HG03066 (cell line): ENCODE data around the gene CILP.
"Not testable (repeated sequence)": the region's sequence is repeated elsewhere in the genome, so short reads cannot be mapped to it uniquely, and the experiment has no call there.

Experiments used
- ATAC-seq: cut with Tn5 transposase; IDR thresholded peaks from one replicate; pipeline ENCODE4 v1.9.1; 2021; ENCODE audit warnings: low read depth; ENCODE audit not compliant: unreplicated experiment

The CILP gene, protein sequence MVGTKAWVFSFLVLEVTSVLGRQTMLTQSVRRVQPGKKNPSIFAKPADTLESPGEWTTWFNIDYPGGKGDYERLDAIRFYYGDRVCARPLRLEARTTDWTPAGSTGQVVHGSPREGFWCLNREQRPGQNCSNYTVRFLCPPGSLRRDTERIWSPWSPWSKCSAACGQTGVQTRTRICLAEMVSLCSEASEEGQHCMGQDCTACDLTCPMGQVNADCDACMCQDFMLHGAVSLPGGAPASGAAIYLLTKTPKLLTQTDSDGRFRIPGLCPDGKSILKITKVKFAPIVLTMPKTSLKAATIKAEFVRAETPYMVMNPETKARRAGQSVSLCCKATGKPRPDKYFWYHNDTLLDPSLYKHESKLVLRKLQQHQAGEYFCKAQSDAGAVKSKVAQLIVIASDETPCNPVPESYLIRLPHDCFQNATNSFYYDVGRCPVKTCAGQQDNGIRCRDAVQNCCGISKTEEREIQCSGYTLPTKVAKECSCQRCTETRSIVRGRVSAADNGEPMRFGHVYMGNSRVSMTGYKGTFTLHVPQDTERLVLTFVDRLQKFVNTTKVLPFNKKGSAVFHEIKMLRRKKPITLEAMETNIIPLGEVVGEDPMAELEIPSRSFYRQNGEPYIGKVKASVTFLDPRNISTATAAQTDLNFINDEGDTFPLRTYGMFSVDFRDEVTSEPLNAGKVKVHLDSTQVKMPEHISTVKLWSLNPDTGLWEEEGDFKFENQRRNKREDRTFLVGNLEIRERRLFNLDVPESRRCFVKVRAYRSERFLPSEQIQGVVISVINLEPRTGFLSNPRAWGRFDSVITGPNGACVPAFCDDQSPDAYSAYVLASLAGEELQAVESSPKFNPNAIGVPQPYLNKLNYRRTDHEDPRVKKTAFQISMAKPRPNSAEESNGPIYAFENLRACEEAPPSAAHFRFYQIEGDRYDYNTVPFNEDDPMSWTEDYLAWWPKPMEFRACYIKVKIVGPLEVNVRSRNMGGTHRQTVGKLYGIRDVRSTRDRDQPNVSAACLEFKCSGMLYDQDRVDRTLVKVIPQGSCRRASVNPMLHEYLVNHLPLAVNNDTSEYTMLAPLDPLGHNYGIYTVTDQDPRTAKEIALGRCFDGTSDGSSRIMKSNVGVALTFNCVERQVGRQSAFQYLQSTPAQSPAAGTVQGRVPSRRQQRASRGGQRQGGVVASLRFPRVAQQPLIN

DNA sequence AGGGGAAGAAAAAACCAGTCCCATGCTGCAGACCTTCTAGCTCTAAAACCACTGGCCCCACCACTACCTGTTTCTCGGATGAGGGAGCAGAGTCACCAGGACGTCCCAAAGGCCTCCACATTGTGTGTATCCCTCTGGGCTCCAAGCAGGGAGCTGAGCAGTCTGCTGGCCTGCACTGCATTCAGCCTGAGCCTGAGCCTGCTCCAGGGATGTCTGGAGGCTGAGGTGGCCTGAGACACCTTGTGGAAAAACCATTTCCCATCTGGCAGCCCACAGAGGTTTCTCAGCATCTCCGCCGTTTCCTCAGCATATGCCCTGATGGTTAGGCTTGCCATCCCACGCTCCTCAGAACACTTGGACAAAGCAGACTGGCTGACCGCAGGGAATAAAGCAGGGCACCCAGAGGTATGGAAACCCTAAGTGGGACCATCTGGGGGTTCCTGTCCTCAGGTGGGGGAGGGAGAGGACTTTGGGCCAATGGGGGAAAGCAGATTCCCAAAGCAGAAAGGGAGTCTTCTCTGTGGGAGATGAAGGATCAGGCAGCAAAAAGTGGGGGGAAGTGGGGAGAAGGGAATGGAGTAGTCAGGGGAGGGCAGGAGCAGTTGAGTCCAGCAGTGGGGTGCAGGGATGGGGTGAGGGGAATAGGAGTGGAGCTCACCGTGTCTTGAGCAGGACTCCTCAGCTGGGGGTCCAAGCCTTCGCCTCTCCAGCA, at the start of gene CILP:
TSS of gene CILP (minus strand) at position 704 of the 712 bp plus-strand sequence. CDS start 1,718 bp downstream, outside the sequence.
- no peak for ATAC-seq

DNA sequence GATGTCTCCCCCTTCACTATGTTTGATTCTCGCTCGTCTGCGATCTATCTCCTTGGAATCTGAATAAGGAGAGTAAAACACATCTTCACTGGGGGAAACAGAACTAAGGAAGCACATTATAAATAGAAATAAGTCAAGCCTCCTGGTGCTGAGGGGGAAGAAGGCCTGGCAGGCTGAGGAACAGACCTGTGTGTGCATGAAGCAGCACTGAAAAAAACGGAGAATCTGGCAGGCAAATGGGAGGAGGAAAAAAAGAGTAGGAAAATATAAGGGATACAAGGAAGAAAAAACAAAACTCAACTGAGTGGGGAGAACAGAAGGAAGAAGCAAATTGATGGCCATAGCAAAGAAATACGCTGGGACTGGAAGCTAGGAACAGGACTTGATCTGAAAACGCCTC, 49.7 kb upstream of the CILP start:
- no peak for ATAC-seq

DNA sequence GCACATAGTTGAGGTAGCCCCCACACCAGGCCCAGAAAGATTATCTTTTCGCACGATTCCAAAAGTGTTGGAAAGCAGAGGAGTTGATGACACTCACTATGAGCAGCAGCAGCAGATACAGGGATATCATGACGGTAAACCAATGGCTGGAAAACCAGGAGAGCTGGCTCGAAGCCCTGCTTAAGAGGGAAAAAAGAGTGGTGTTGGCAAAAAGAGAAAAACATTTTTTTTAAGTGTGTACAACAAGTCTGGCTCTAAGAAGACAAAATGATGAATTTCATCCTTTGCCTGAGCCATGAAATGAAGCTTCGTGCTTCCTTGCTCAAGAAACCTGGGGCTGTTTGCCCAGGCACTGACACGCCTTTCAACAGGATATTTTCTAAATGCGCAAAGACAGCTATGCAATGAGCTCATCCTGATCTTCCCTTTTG, 48.1 kb upstream of the CILP start:
- ATAC-seq: no peak

DNA sequence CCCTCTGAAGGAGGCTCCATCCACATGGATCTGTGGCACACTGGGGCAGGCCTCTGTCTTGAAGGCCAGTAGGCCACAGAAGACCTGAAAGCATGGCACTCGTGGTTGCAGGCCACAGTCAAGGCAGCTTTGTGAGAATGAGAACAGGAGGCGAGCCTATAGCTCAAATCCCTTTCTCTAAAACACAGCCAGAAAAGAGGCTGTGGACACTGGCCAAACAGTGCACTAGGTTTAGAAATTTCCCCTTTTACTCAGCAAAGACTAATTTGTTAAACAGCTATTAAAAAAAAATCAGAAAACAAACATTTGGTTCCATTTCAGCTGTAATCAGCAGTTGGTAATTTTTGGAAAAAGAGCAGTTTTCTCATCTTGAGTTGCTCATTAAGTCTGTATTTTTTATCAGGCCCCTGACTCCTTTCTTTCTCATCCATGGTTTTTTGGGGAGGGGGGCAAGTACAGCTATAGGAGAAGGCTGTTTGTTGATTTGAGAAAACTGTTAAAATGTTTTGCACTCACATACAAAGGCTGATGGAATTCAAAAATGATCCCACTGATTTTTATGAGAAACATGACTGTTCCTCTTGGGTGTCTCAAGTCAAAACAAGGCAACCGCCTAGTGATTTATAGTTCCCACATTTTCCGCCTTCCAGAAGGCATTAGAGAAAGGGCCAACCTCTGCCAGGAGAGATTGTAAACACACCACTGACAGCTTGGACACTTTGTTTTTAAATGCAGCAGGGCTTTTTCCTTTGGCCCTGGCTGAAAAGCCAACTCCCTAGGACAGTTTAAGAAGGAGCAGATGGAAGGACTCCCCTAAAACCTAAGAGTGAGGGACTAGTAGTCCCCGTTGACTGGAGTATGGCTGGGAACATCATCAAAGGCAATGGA, 47.3 kb upstream of the CILP start:
- ATAC-seq: no peak

DNA sequence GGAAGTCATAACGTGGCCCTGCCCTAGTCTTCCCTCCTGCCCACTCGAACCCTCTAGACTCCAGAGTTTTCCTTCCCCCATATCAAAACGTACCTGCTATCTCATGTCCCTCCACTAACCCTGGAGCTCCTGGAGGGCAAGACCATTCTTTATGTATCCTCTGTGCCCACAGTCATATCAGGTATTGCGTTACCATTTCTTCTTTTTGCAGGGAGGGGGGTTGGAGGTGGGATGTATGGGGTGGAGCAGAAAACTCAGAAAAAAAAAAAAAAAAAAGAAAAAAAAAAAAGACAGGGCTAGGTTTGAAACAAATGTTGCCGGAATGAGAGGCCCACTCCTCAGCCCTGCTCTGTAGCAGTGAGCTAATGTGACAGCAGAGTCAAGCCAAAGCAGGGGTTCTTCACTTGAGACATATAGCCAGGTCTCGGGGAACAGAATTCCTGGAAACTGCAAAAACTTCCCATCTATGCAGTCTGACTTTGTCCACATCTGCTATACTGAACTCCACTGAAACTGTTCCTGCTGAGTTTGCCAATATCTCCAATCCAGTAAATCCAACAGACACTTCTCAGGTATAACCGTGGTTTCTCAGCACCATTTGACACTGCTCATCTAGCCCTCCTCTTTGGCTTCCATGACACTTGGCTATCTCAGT, 44.3 kb upstream of the CILP start:
- ATAC-seq: no peak

DNA sequence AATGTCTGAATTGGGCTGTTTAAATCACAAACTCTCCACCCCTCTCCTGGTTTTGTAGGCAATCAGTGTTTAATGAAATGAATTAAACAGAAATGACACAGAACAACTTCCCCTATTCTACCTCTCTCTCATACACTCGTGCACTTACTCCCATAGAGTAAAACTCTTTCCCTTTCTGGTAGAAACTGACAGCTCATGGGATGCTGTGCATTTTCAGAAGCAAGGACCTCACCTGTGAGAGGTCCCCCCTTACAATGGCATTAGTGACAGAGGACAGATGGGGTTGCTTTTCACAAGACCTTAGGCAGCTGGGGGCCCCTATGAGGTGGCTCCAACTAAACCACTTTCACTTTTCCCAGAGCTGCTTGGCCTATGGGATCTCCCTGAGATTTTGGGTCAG, 43.5 kb upstream of the CILP start:
- no peak for ATAC-seq

DNA sequence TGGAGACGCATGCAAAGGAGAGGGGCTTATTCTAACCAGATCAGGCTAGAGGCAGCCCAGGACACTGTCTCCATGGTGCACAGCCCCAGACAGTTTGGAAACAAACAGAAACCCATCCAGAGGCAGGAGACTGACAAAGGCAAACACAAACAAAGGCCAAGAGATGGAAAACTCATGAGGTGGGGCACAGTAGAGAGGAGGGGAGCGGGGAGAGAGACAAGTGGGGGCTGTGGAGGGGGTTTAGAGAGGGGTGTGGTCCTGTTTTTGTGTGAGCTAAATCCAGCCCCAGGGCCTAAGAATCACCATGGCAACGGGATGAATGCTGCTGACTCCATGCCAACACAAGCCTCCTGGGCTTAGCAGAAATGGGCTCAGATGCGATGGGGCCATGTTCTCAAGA, 43.1 kb upstream of the CILP start:
- ATAC-seq: no peak

DNA sequence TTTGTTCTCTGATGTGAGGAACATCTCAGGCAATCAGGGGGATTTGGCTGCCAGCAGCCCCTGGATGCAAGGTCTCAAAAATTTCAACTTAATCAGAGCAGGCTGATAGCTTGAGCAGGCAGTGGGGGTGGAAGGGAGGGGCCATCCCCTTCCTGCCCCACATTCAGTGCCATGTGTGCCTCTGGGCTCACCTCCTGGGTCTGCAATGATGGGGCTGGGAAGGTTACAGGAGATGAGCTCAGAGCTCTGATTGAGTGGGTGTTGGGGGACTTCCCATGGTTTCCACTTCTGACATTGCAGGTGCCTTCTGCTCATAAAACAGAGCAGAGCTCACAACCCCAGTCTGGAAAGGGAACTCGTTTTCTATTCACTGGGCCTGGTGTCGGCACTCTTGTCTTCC, 38.4 kb upstream of the CILP start:
- ATAC-seq: no peak

DNA sequence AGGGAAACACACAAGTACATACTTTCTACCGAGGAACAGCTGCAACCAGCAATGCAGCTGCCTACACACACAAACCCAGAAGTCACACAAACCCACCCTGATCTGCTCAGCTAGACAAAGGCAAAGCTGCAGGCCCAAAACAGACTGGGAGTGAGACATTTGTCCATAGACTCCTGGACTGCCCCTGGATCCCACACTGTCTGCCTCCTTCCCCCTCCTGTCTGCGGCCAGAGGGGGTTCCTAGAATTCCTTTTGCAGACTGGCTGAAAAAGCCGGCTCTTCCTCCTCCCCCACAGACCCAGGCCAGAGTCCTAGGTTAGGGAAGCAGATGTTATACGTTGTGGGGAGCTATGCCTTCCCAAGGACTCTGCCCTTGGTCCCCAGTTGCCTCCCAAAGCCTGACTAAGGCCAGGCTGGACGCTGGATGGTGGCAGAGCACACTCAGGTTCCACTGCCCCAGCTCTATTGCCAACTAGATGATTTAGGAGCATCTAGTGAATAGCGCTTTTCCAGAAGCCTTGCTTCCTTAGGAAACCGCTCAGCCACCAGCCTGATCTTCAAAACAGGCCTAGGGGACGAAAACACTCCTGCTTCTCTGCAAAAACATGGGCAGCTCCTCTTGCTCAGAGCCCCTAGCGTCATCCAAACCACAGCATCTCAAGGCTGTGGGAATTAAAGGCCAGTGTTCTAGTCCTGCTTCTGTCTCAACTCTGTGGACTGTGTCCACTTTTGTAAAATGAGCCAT, 37.4 kb upstream of the CILP start:
- ATAC-seq: no peak

DNA sequence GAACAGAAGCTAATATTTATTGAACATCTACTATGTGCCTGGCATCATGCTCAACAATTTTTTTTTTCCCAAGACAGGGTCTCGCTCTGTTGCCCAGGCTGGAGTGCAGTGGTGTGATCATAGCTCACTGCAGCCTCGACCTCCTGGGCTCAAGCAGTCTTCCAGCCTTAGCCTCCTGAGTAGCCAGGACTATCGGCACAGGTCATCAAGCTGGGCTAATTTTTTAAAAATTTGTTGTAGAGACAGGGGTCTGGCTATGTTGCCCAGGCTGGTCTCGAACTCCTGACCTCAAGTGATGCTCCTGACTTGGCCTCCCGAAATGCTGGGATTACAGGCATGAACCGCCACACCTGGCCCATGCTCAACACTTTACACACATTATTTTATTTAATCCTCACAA, 35.7 kb upstream of the CILP start:
- ATAC-seq: no peak

DNA sequence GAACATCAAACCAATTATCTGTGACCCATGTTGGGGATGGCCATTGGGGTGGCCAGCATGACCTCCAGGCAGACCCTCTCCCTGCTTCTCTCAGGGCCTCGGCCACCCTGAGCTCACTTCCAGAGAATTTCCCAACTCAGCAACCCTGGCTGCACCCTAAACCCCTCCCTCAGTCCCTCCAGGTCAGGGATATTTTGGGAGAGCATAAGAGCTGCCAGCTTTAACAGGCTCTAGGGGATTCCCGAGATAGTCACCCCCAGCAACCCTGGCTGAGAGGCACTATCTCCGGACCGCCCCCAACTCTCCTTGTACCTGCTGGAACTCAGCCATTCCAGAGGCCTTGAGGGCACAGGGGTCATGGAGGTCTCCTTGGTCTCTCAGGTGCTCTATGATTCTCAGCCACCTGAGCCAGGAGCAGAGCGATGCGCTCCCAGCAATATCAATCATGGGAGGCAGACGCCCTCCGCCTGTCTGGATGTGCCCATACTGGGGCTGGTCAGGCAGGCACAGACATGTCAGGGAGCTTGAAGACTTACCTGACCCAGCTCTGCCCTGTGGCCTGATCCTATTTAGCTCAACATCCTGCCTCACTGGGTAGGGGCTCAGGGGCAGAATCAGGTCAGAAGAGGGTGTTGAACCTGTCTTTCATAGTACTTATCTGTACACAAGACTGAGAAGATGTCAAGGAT, 34.9 kb upstream of the CILP start:
- no peak for ATAC-seq

DNA sequence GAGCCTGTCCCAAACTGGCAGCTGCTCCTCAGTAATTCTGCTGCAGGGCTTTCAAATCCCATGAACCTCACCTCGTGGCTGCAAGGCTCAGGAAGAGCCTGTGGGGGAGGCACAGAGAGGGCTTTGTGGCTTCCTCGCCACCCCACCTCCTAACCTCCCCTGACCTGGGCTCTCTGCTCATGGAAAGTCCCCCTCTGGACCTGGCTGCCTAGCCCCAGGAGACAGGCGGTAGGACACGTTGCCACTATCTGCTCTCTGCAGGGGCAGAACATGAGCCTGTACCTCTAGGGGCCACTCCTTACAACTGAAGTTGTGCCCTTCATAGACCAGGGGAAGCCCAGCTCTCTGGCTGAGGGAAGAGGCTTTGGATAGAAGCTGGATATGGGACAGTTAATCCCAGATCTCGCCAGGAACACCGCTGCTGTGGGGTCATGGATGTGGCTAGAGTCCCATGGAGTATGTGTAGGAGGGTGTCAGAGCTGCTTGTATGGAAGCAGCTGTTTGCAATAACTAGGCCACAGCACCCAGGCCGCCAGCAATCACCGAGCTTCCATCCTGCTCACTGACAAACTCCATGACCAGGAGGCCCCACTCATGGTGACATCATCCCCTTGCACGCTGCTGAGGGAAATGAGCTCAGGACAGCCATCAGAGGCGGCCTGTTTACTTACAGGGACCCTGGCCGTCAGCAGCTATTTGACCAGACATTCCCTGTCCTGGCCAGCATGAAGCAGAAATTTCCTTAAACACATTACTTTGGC, 34.0 kb upstream of the CILP start:
- no peak for ATAC-seq

DNA sequence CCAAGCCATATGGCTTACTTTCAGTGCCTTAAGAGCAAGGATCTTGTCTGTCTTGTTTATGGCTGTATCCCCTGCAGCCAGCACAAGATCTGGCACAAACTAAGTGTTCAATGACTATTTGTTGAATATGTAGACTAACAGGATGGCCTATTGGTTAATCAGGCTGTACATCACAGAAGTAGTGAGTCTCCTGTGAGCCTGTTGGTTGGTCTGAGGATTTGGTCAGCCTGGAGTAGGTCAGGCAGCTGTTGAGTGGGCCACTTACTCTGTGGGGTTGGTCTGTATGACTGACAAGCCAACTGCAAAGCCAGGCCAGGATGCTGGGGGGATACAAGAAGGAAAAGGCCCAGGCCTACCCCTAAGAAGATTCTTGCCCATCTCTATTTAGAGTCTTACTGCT, 33.4 kb upstream of the CILP start:
- ATAC-seq: no peak

DNA sequence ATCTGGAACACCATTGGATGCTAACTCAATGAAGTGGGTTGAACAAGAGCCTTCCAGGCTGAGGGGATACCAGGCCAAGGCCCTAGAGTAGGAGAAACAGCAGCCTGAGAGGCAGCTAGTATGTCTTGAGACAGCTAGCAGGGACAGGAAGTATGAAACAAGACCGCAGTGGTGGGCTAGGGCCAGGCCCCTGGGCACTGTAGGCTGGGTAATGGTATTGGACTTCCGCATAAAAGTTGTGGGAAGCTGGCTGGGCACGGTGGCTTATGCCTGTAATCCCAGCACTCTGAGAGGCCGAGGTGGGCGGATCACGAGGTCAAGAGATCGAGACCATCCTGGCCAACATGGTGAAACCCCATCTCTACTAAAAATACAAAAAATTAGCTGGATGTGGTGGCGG, 25.2 kb upstream of the CILP start:
- not testable (repeated sequence) for ATAC-seq

DNA sequence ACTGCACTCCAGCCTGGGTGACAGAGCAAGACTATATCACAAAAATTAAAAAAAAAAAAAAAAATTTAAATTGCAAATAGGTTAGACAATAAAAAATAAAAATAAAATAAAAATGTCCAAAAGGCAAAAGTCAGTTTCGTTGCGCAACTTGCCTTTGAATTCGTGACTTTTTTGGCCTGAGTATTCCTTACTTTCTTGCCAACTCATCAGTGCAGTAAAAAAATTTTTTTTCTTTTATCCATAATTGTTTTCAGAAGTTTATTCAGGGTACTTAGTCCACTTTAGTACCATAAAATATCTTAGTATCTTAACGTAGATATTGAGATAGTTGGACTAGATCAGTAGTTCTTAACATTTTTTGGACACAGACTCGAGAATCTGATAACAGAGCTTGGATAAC, 22.4 kb upstream of the CILP start:
- no peak for ATAC-seq

DNA sequence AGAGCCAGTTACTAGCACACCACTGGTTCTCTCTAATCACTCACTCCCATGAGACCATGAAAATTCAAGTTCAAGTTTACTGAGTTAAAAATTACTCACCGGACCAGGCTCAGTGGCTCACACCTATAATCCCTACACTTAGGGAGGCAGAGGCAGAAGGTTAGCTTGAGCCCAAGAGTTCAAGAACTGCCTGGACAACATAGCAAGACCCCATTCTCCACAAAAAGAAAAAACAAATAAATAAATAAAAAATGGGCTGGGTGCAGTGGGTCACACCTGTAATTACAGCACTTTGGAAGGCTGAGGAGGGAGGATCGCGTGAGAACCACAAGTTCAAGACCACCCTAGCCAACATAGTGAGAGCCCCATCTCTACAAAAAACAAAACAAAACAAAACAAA, 21.2 kb upstream of the CILP start:
- ATAC-seq: no peak

DNA sequence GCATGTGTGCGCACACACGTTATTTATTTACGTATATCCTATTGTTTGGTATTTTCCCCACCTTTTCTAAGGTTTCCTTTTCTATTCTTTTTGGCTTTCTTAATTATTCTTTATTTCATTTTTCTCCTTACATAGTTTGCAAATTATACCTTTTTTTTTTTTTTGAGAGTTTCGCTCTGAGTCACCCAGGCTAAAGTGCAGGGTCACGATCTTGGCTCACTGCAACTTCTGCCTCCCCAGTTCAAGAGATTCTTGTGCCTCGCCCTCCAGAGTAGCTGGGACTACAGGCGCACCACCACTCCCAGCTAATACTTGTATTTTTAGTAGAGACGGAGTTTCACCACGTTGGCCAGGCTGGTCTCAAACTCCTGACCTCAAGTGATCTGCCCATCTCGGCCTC, 20.0 kb upstream of the CILP start:
- ATAC-seq: no peak
